GM12891 (cell line): ENCODE data around the gene ACAD9.

Source experiments
- DNase-seq: peaks from one replicate; pipeline ENCODE4 v3.0.0; 2011; ENCODE audit warnings: low spot score; ENCODE audit not compliant: insufficient read length
- FAIRE-seq: peaks from 2 replicates; lab custom pipeline; 2011; peaks lifted over from hg19 to GRCh38; lab: Jason Lieb, UNC
- PAX5 ChIP-seq: IDR thresholded peaks from 2 replicates; pipeline ENCODE4 v1.6.1; 2011; ENCODE audit warnings: low read length, moderate library complexity, mild to moderate bottlenecking; ENCODE audit not compliant: insufficient read depth, severe bottlenecking
- POLR2A ChIP-seq: IDR thresholded peaks from 2 replicates; pipeline ENCODE4 v1.6.1; 2011; ENCODE audit warnings: low read depth, low read length, control low read depth
- POLR2AphosphoS5 ChIP-seq: IDR thresholded peaks from 2 replicates; pipeline ENCODE4 v1.6.1; 2011; ENCODE audit warnings: low read depth, low read length, control low read depth
- POU2F2 ChIP-seq: IDR thresholded peaks from 2 replicates; pipeline ENCODE4 v1.6.1; 2011; ENCODE audit warnings: low read depth, mild to moderate bottlenecking, control low read depth, low read length, moderate library complexity
- SPI1 ChIP-seq: IDR thresholded peaks from 2 replicates; pipeline ENCODE4 v1.6.1; 2011; ENCODE audit warnings: low read depth, low read length, control low read depth
- TAF1 ChIP-seq: IDR thresholded peaks from 2 replicates; pipeline ENCODE4 v1.6.1; 2011; ENCODE audit warnings: low read depth, low read length, control low read depth

ACAD9 gene

GRCh38 chr3:128895843-128896697 is 16.6 kb downstream of the ACAD9 start:
- DNase-seq (no peak), FAIRE-seq (no peak)
- TF ChIP-seq SPI1: no peak
- TF ChIP-seq POLR2A: no peak
- TF ChIP-seq POU2F2: no peak
- no peak for TF ChIP-seq PAX5
- no peak for TF ChIP-seq POLR2AphosphoS5
- no peak for TF ChIP-seq TAF1

GRCh38 chr3:128902426-128902825 is 23.0 kb downstream of the ACAD9 start:
- TF ChIP-seq POU2F2 (no peak), TAF1 (no peak), POLR2AphosphoS5 (no peak), PAX5 (no peak), POLR2A (no peak), SPI1 (no peak)
- DNase-seq (no peak), FAIRE-seq (no peak)

GRCh38 chr3:128903501-128903900 is 24.1 kb downstream of the ACAD9 start:
- no peak for DNase-seq
- no peak for FAIRE-seq
- no peak for TF ChIP-seq TAF1
- TF ChIP-seq PAX5: no peak
- TF ChIP-seq SPI1: no peak
- TF ChIP-seq POLR2AphosphoS5: no peak
- no peak for TF ChIP-seq POU2F2
- TF ChIP-seq POLR2A: no peak

DNA sequence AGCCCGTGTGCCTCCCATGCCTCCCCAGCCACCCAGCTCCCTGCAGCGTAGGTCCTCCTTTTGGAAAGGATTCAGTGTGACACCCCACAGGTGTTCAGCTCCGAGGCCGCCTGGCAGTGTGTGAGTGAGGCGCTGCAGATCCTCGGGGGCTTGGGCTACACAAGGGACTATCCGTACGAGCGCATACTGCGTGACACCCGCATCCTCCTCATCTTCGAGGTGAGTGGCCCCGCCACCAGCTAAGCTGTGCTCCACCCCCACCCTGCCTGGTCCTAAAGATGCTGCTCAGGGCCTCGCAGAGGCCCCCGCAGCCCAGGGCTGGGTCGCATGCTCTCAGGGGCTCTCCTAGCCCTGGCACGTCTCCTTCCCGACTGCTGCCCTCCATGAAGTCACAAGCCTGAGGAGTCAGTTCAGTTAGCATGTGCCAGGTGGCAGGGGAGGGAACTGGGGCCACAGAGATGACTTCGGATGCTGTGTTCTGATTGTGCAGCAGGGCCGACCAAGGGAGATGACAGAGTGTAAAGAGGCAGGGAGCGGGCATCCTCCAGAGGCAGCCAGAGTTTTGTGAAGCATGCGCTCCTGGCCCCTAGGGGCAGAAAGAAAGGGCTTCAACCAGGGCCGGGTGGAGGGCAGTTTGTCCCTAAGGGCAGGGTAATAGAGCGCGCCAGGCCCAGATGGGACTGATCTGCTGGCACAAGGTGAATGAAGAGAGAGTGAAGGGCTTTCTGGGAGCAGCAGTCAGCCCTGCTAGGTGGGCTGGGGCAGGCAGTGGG is 26.8 kb downstream of the ACAD9 start:
- DNase-seq (no peak), FAIRE-seq (no peak)
- TF ChIP-seq POLR2A (no peak), TAF1 (no peak), SPI1 (no peak), POU2F2 (no peak), PAX5 (no peak), POLR2AphosphoS5 (no peak)

GRCh38 chr3:128906804-128907525 is 27.5 kb downstream of the ACAD9 start:
- DNase-seq: no peak
- TF ChIP-seq TAF1 (no peak), POLR2A (no peak), POLR2AphosphoS5 (no peak), POU2F2 (no peak), SPI1 (no peak), PAX5 (no peak)
- no peak for FAIRE-seq

DNA sequence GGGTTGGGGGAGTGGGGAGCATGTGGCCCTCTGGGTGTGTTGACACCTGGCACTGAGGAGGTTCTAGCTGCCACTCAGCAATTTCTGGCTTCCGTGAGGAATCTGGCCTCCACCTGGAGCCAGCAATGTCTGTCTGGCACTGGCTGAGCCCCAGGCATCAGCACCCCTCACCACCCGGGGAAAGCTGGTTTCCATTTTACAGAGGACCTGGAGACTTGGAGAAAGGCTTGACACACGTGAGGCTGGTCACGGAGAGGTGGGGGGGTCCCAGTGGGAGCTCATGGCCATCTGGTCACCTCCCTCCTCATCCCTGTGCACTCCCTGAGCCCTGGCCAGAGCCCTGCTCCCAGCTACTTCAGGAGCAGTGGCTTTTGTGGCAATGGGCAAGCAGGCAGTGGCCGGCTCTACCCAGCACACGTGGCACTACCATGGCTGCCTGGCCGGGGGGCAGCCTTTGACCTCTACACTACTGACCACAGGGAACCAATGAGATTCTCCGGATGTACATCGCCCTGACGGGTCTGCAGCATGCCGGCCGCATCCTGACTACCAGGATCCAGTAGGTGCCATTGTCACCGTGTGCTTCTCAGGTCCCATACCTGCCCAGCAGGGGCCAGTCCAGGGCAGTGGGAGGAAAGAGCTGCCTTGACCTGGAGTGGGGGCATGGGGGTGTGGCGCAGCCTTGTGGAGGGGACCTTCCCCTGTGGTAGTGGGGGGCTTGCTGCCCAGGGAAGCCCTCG is 28.5 kb downstream of the ACAD9 start:
- TF ChIP-seq PAX5 (no peak), POU2F2 (no peak)
- DNase-seq (no peak), FAIRE-seq (no peak)

- TF ChIP-seq PAX5 (no peak), POLR2AphosphoS5 (no peak), POU2F2 (no peak), SPI1 (no peak), TAF1 (no peak)
- DNase-seq (no peak), FAIRE-seq (no peak)
These were observed 29.5 kb downstream of the ACAD9 start for GRCh38 chr3:128908951-128909350.

DNA sequence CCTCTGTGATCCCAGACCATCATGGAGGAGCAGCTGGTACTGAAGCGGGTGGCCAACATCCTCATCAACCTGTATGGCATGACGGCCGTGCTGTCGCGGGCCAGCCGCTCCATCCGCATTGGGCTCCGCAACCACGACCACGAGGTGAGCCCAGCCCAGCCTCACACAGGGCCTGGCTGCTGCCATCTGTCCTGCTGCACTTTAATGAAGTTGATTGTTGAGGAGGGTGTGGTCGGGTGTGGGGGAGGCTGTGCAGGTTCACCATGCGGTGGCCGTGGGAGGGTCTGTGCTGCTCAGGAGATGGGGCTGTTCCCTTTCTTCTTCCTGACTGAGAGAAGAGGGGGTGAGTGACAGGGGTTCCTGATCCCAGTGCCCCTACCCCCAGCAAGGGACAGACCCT is 30.6 kb downstream of the ACAD9 start:
- no peak for DNase-seq
- no peak for FAIRE-seq
- TF ChIP-seq SPI1 (no peak), POU2F2 (no peak), POLR2A (no peak), PAX5 (no peak), POLR2AphosphoS5 (no peak), TAF1 (no peak)

- FAIRE-seq (no peak), DNase-seq (no peak)
- no peak for TF ChIP-seq POLR2AphosphoS5
- TF ChIP-seq POU2F2: no peak
- TF ChIP-seq PAX5: no peak
- TF ChIP-seq TAF1: no peak
These were observed 32.5 kb downstream of the ACAD9 start for GRCh38 chr3:128911911-128912310.
